B cell (primary cell): ENCODE data around the gene ZFAND5. TPM values are rescaled to one million over a fixed set of nuclear protein-coding genes. Genes with fewer than 3 reads are reported as not detected.

Source experiments
- ATAC-seq: fragments of 200-7000 bp; cut with Tn5 transposase; one replicate; pipeline ENCODE4 v1.10.0; 2021; ENCODE audit warnings: low read depth, mild to moderate bottlenecking, moderate number of reproducible peaks, moderate library complexity
- CTCF ChIA-PET: fragments of 350-600 bp; sonication (Branson Sonifier 250); formaldehyde crosslinking; loops from one replicate; lab custom pipeline; 2021; ENCODE audit warnings: antibody characterized with exemption, inconsistent platforms; lab: Charles Lee
- POLR2A ChIA-PET: fragments of 350-600 bp; sonication (Branson Sonifier 250); formaldehyde crosslinking; loops from one replicate; lab custom pipeline; 2021; ENCODE audit warnings: antibody characterized with exemption; lab: Charles Lee
- DNase-seq: peaks from one replicate; pipeline ENCODE4 v3.0.0; 2013
- H2AFZ ChIP-seq: 2 replicates; pipeline ENCODE4 v1.6.1; 2012; ENCODE audit warnings: mild to moderate bottlenecking, low read depth, low read length; ENCODE audit not compliant: insufficient read depth, poor library complexity, severe bottlenecking
- H3K27ac ChIP-seq, 2 donors: 1 replicate in 1 of 2; 2 replicates in 1 of 2; pipeline ENCODE4 v1.5.1; 2012 to 2013; ENCODE audit warnings: low read length in 2 of 2, mild to moderate bottlenecking in 2 of 2, moderate library complexity in 1 of 2
- H3K27me3 ChIP-seq, 4 experiments: fragments of 200-600 bp in 1 of 4; sonication (generic) in 1 of 4; replicated peaks in 1 of 4; 1 replicate in 2 of 4; 2 replicates in 2 of 4; pipeline versions ENCODE4 v1.6.1 to v1.7.0; 2013 to 2016; ENCODE audit warnings: low read length in 3 of 4, mild to moderate bottlenecking in 2 of 4, mixed read lengths in 1 of 4, moderate library complexity in 1 of 4; ENCODE audit not compliant: insufficient read depth in 4 of 4, control insufficient read depth in 3 of 4; ENCODE audit errors: control extremely low read depth in 1 of 4
- H3K36me3 ChIP-seq, 2 experiments: replicated peaks in 1 of 2; 1 replicate in 1 of 2; 2 replicates in 1 of 2; pipeline versions ENCODE4 v1.6.1 to v1.7.1; 2013; ENCODE audit warnings: low read length in 1 of 2; ENCODE audit not compliant: insufficient read depth in 2 of 2, control insufficient read depth in 1 of 2; ENCODE audit errors: control extremely low read depth in 1 of 2, extremely low read depth in 1 of 2
- H3K4me1 ChIP-seq, 2 donors: fragments of 200-600 bp in 1 of 2; sonication (generic) in 1 of 2; 1 replicate in 1 of 2; 2 replicates in 1 of 2; pipeline versions ENCODE4 v1.5.1 to v1.6.1; 2013 to 2017; ENCODE audit warnings: low read length in 2 of 2; ENCODE audit not compliant: control insufficient read depth in 2 of 2, insufficient read depth in 2 of 2
- H3K4me2 ChIP-seq: replicated peaks from 2 replicates; pipeline ENCODE3; 2012; ENCODE audit warnings: mild to moderate bottlenecking, low read depth, low read length; ENCODE audit not compliant: poor library complexity, severe bottlenecking
- H3K4me3 ChIP-seq, 5 experiments: fragments of 200-600 bp in 1 of 5; sonication (generic) in 1 of 5; 1 replicate in 3 of 5; 2 replicates in 2 of 5; pipeline versions ENCODE4 v1.5.1 to v1.7.0; 2011 to 2016; ENCODE audit warnings: low read length in 4 of 5, mild to moderate bottlenecking in 4 of 5, low read depth in 2 of 5, control low read depth in 1 of 5, moderate library complexity in 1 of 5; ENCODE audit not compliant: insufficient read depth in 1 of 5; ENCODE audit errors: control extremely low read depth in 1 of 5, extremely low read depth in 1 of 5
- H3K79me2 ChIP-seq: fragments of 200-600 bp; sonication (generic); one replicate; pipeline ENCODE4 v1.6.0; 2016; ENCODE audit warnings: low read length; ENCODE audit not compliant: control insufficient read depth, insufficient read depth
- H3K9ac ChIP-seq: fragments of 200-600 bp; sonication (generic); 2 replicates; pipeline ENCODE4 v1.6.1; 2017; ENCODE audit warnings: mild to moderate bottlenecking, low read length, moderate library complexity
- H3K9me3 ChIP-seq, 3 donors: one replicate each; pipeline versions ENCODE4 v1.6.1 to v1.7.1; 2013; ENCODE audit warnings: low read length in 2 of 3; ENCODE audit not compliant: control insufficient read depth in 2 of 3, insufficient read depth in 1 of 3; ENCODE audit errors: control extremely low read depth in 1 of 3
- H4K20me1 ChIP-seq: 2 replicates; pipeline ENCODE4 v1.6.0; 2012; ENCODE audit warnings: mild to moderate bottlenecking, low read length; ENCODE audit not compliant: insufficient read depth, control insufficient read depth, poor library complexity, severe bottlenecking
- H3K27ac Mint-ChIP-seq: one replicate; pipeline ENCODE4 v1.8.0; 2021; ENCODE audit warnings: mixed read lengths
- H3K27me3 Mint-ChIP-seq: one replicate; pipeline ENCODE4 v1.8.0; 2021; ENCODE audit warnings: mixed read lengths
- H3K4me1 Mint-ChIP-seq: one replicate; pipeline ENCODE4 v1.8.0; 2021; ENCODE audit warnings: mixed read lengths
- H3K4me3 Mint-ChIP-seq: one replicate; pipeline ENCODE4 v1.8.0; 2021; ENCODE audit warnings: mixed read lengths
- H3K9me3 Mint-ChIP-seq: one replicate; pipeline ENCODE4 v1.8.0; 2022; ENCODE audit warnings: mixed read lengths; ENCODE audit not compliant: insufficient read depth
- CTCF ChIP-seq: fragments of 200-600 bp; IDR thresholded peaks from one replicate; pipeline ENCODE4 v1.8.0; 2022; ENCODE audit warnings: antibody characterized with exemption, mild to moderate bottlenecking
- EZH2 ChIP-seq: IDR thresholded peaks from 2 replicates; pipeline ENCODE4 v1.6.1; 2012; ENCODE audit warnings: borderline replicate concordance, low read depth, mild to moderate bottlenecking, moderate library complexity, low read length; ENCODE audit not compliant: insufficient read depth, poor library complexity, severe bottlenecking
- WGBS: methylation state at CpG from one replicate; pipeline ENCODE4 v1.1.5; 2013; ENCODE audit warnings: missing lambda C conversion rate; ENCODE audit not compliant: insufficient coverage; 5-methylcytosine and 5-hydroxymethylcytosine counted together
- intact Hi-C: fragments of 100-400 bp; cut with micrococcal nuclease; formaldehyde crosslinking; loops from one replicate; pipeline ENCODE4 v1.10.0; 2022
- polyA plus RNA-seq: library from polyadenylated mRNA; depleted of rRNA; stranded (reverse); fragments of >200 nt; gene quantifications from 2 replicates; pipeline ENCODE4 v1.2.3, GENCODE V29; 2012
- total RNA-seq, 2 donors: library from RNA; stranded (reverse); fragments of 120-200 nt in 1 of 2; gene quantifications; 1 replicate in 1 of 2; 2 replicates in 1 of 2; pipeline versions ENCODE4 v1.2.3 to v1.2.4, GENCODE V29; 2013 to 2022

ZFAND5 gene
- total and polyA plus RNA-seq, 2 donors (not counting 1 experiment from before 2014, with no cell fraction given) = 95.3 to 162 TPM

GRCh38 chr9:72363908-72364678 is 915 bp downstream of the ZFAND5 start:
- H3K27ac Mint-ChIP-seq = peak overlapping the region; percentile 90
- H3K9me3 Mint-ChIP-seq = no peaks in the 10 kb centered on the region
- no peaks in the 10 kb centered on the region for H3K27me3 Mint-ChIP-seq
- Histone ChIP-seq H3K9ac (peak overlapping the region; percentile 99), H3K4me2 (peak overlapping the region; percentile 97), H3K9me3 (no peaks in the 10 kb centered on the region), H3K4me1 (peaks cover 22 to 24% of the 10 kb centered on the region in 2 donors), H4K20me1 (peaks cover 40% of the 10 kb centered on the region), H3K36me3 (peaks cover 3 to 20% of the 10 kb centered on the region in 2 experiments), H3K27ac (peak overlapping the region; percentile 88 to 100), H3K27me3 (no peaks in the 10 kb centered on the region), H3K4me3 (peak overlapping the region; percentile 49 to 95 (median 76)), H2AFZ (peak overlapping the region; percentile 80), H3K79me2 (peaks cover 59% of the 10 kb centered on the region)
- TF ChIP-seq EZH2 (no peak), CTCF (no peak)
- peak; percentile 81 for DNase-seq
- under 1% methylated on average over 71 of the region's 73 CpGs for WGBS
- POLR2A ChIA-PET = interaction anchor here (1.7 kb wide), 1 partner anchor 63 kb away, joined by 5 read pairs; no protein-coding TSS in a partner anchor
- ATAC-seq = peak; percentile 44
- intact Hi-C loops = loop anchor here (2.0 to 10.0 kb wide), 3 partner anchors 59 to 569 kb away; no protein-coding TSS in a partner anchor
- CTCF ChIA-PET = interaction anchor here (1.9 kb wide), 1 partner anchor 83 kb away, joined by 5 read pairs; no protein-coding TSS in a partner anchor
- peak overlapping the region; percentile 95 for H3K4me3 Mint-ChIP-seq
- H3K4me1 Mint-ChIP-seq = peaks cover 44% of the 10 kb centered on the region

GRCh38 chr9:72363236-72363635 is 1.8 kb downstream of the ZFAND5 start:
- Mint-ChIP-seq H3K9me3 (no peaks in the 10 kb centered on the region), H3K27ac (peak overlapping the region; percentile 85), H3K4me1 (peaks cover 51% of the 10 kb centered on the region), H3K4me3 (peak overlapping the region; percentile 95), H3K27me3 (no peaks in the 10 kb centered on the region)
- intact Hi-C loops = loop anchor here (10.0 kb wide), 1 partner anchor 568 kb away; no protein-coding TSS in a partner anchor
- Histone ChIP-seq H3K9me3 (no peaks in the 10 kb centered on the region), H3K27me3 (no peaks in the 10 kb centered on the region), H3K36me3 (peaks cover 3 to 28% of the 10 kb centered on the region in 2 experiments), H3K4me2 (peak overlapping the region; percentile 97), H3K4me1 (peaks cover 22 to 27% of the 10 kb centered on the region in 2 donors), H2AFZ (no peak overlapping the region), H3K4me3 (peak overlapping the region; percentile 49 to 95 (median 76)), H3K79me2 (peaks cover 67% of the 10 kb centered on the region), H3K9ac (peak overlapping the region; percentile 99), H4K20me1 (peaks cover 48% of the 10 kb centered on the region), H3K27ac (peak overlapping the region; percentile 47 to 100)
- ChIA-PET CTCF (interaction anchor here (0.6 to 1.5 kb wide), 5 partner anchors 12 to 229 kb away, joined by 3 to 6 read pairs (median 3); no protein-coding TSS in a partner anchor), POLR2A (no interaction called here)
- TF ChIP-seq EZH2 (no peak), CTCF (no peak)
- WGBS = no CpG with 5 or more reads among the region's 2 CpGs
- no peak for ATAC-seq
- peak; percentile 20 for DNase-seq
